OCI-LY1 (cell line): ENCODE data around the gene INPP4A.

ENCODE experiments used
- EZH2 ChIP-seq: fragments of 200-600 bp; sonication (generic), shearing (Covaris generic); IDR thresholded peaks from 2 replicates; pipeline ENCODE4 v1.8.0; 2017; ENCODE audit warnings: borderline replicate concordance, mixed run types, mild to moderate bottlenecking, antibody characterized with exemption, low read length, moderate library complexity, mixed read lengths
- TF ChIP-seq, protein P1 (sequence below): fragments of 200-600 bp; sonication (generic), shearing (Covaris generic); IDR thresholded peaks from 2 replicates; pipeline ENCODE4 v1.5.1; 2017; ENCODE audit warnings: mild to moderate bottlenecking, antibody characterized with exemption, low read length, moderate library complexity, mixed read lengths

DNA sequence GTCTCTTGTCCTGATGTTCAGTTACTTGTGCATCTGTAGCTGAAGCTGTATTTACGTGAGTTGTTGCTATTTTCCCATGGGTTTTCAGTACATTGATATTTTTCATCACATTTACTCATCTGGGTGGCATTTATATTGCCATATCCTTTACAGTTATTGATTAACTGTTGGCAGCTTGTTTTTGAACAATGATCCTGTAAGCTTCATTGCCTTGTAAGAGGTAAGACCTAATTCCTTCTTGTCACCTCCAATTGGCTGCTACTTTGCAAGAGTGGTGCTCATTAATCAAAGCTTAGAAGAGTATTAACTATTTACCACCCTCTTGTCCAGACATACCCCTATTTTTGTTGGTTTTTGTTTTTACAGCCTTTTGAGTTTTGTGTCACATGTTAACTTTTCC, 88.9 kb downstream of the INPP4A start:
- TF ChIP-seq, protein P1, sequence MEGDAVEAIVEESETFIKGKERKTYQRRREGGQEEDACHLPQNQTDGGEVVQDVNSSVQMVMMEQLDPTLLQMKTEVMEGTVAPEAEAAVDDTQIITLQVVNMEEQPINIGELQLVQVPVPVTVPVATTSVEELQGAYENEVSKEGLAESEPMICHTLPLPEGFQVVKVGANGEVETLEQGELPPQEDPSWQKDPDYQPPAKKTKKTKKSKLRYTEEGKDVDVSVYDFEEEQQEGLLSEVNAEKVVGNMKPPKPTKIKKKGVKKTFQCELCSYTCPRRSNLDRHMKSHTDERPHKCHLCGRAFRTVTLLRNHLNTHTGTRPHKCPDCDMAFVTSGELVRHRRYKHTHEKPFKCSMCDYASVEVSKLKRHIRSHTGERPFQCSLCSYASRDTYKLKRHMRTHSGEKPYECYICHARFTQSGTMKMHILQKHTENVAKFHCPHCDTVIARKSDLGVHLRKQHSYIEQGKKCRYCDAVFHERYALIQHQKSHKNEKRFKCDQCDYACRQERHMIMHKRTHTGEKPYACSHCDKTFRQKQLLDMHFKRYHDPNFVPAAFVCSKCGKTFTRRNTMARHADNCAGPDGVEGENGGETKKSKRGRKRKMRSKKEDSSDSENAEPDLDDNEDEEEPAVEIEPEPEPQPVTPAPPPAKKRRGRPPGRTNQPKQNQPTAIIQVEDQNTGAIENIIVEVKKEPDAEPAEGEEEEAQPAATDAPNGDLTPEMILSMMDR = no peak
- no peak for TF ChIP-seq EZH2
